ENCODE data around the gene SPEM1.

SPEM1 gene

GRCh38 chr17:7437369-7437863 is 17.3 kb downstream of the SPEM1 start:
- TF ChIP-seq ELF4 (IDR thresholded peaks at IDR 0.05), result no peak
- no peak for TF ChIP-seq BHLHE40 (IDR thresholded peaks at IDR 0.05; ENCODE audit: borderline replicate concordance)
- DNase-seq (ENCODE audit: extremely low spot score), result no peak
- ChIA-PET CTCF (interaction anchor here (0.6 to 2.7 kb wide), 4 partner anchors 8 to 123 kb away, joined by 3 to 11 read pairs (median 5); partner anchors contain the start of gene SENP3), POLR2A (interaction anchor here (1.0 to 7.5 kb wide), 8 partner anchors 29 to 123 kb away, joined by 3 to 55 read pairs (median 5); partner anchors contain the start of genes POLR2A, SLC35G6 and ZBTB4)

- TF ChIP-seq L3MBTL2 (conservative IDR thresholded peaks at IDR 0.05), result no peak
- TF ChIP-seq LEF1 (IDR thresholded peaks at IDR 0.05; ENCODE audit: borderline replicate concordance), result no peak
- no peak for TF ChIP-seq NFRKB (IDR thresholded peaks at IDR 0.05)
- TF ChIP-seq SP1 (IDR thresholded peaks at IDR 0.05), result no peak
- ChIA-PET CTCF (interaction anchor here (1.9 kb wide), 1 partner anchor 123 kb away, joined by 7 read pairs; the partner anchor contains the start of gene SENP3), POLR2A (interaction anchor here (1.2 to 7.5 kb wide), 3 partner anchors 40 to 112 kb away, joined by 3 to 55 read pairs (median 24); partner anchors contain the start of genes POLR2A, SLC35G6 and ZBTB4)
- DNase-seq (ENCODE audit: extremely low spot score), result no peak
Measured at GRCh38 chr17:7437950-7438614, 18.0 kb downstream of the SPEM1 start.

- ChIA-PET POLR2A (interaction anchor here (1.2 to 7.5 kb wide), 3 partner anchors 39 to 111 kb away, joined by 3 to 55 read pairs (median 24); partner anchors contain the start of genes POLR2A, SLC35G6 and ZBTB4), CTCF (interaction anchor here (0.6 to 1.9 kb wide), 3 partner anchors 83 to 122 kb away, joined by 4 to 7 read pairs (median 4); partner anchors contain the start of gene SENP3)
- no peak for DNase-seq (ENCODE audit: extremely low spot score)
- TF ChIP-seq NFRKB (IDR thresholded peaks at IDR 0.05) (no peak), CTBP1 (IDR thresholded peaks at IDR 0.05; ENCODE audit: borderline replicate concordance) (no peak), PKNOX1 (IDR thresholded peaks at IDR 0.05) (no peak), HDGF (IDR thresholded peaks at IDR 0.05; ENCODE audit: borderline replicate concordance) (no peak), TARDBP (IDR thresholded peaks at IDR 0.05) (no peak), LEF1 (IDR thresholded peaks at IDR 0.05; ENCODE audit: borderline replicate concordance) (no peak), L3MBTL2 (conservative IDR thresholded peaks at IDR 0.05) (no peak), SP1 (IDR thresholded peaks at IDR 0.05) (no peak), FOXK2 (IDR thresholded peaks at IDR 0.05) (no peak), BHLHE40 (IDR thresholded peaks at IDR 0.05; ENCODE audit: borderline replicate concordance) (no peak), FOXA1 (IDR thresholded peaks at IDR 0.05) (no peak), ZNF384 (IDR thresholded peaks at IDR 0.05) (no peak), ARNT (IDR thresholded peaks at IDR 0.05) (no peak), FOXM1 (IDR thresholded peaks at IDR 0.05; ENCODE audit: borderline replicate concordance) (no peak)
Measured at GRCh38 chr17:7438656-7439460, 18.7 kb downstream of the SPEM1 start.

DNA sequence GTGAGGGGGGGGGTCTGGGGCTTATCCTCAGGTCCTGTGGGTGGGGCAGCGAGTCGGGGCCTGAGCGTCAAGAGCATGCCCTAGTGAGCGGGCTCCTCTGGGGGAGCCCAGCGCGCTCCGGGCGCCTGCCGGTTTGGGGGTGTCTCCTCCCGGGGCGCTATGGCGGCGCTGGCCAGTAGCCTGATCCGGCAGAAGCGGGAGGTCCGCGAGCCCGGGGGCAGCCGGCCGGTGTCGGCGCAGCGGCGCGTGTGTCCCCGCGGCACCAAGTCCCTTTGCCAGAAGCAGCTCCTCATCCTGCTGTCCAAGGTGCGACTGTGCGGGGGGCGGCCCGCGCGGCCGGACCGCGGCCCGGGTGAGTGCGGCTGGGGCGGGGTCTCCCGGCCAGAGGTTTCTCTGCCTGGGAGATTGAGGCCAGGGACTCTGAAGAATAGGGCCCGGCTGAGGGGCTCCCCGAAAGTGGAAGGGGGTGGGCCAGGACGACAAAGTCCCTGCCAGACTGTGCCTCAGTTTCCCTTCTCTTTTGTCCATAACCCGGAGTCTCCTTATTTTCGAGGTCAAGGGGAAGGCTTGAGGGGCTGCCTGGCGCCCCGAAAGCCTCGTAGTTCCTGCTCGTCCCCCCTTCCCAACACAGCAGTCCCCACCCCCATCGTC is 19.5 kb downstream of the SPEM1 start, which contains the start of gene FGF11:
Gene FGF11, plus strand, starts transcription at position 51 of the 651 bp plus-strand sequence. Its CDS starts 109 bp downstream, at position 160.
- ChIA-PET POLR2A (interaction anchor here (2.2 to 7.5 kb wide), 4 partner anchors 36 to 121 kb away, joined by 7 to 55 read pairs (median 24); partner anchors contain the start of genes POLR2A, SLC35G6, TMEM256 and ZBTB4), CTCF (interaction anchor here (0.6 to 1.0 kb wide), 2 partner anchors 83 to 121 kb away, joined by 4 read pairs; no protein-coding TSS in a partner anchor)
- DNase-seq (ENCODE audit: extremely low spot score), result no peak
- TF ChIP-seq HDGF (IDR thresholded peaks at IDR 0.05; ENCODE audit: borderline replicate concordance), result no peak
- no peak for TF ChIP-seq ELF4 (IDR thresholded peaks at IDR 0.05)
- TF ChIP-seq L3MBTL2 (conservative IDR thresholded peaks at IDR 0.05), result no peak
- TF ChIP-seq ZNF384 (IDR thresholded peaks at IDR 0.05), result no peak
- TF ChIP-seq ARNT (IDR thresholded peaks at IDR 0.05), result no peak
- TF ChIP-seq CTBP1 (IDR thresholded peaks at IDR 0.05; ENCODE audit: borderline replicate concordance), result no peak
- TF ChIP-seq SUZ12 (IDR thresholded peaks at IDR 0.05), result no peak
- no peak for TF ChIP-seq FOXA1 (IDR thresholded peaks at IDR 0.05)
- no peak for TF ChIP-seq FOXM1 (IDR thresholded peaks at IDR 0.05; ENCODE audit: borderline replicate concordance)
- no peak for TF ChIP-seq SP1 (IDR thresholded peaks at IDR 0.05)
- no peak for TF ChIP-seq PKNOX1 (IDR thresholded peaks at IDR 0.05)
- TF ChIP-seq LEF1 (IDR thresholded peaks at IDR 0.05; ENCODE audit: borderline replicate concordance), result no peak
- no peak for TF ChIP-seq TARDBP (IDR thresholded peaks at IDR 0.05)
- TF ChIP-seq NFRKB (IDR thresholded peaks at IDR 0.05), result no peak
- no peak for TF ChIP-seq FOXK2 (IDR thresholded peaks at IDR 0.05)
- no peak for TF ChIP-seq BHLHE40 (IDR thresholded peaks at IDR 0.05; ENCODE audit: borderline replicate concordance)

GRCh38 chr17:7440113-7440833 is 20.1 kb downstream of the SPEM1 start:
- ChIA-PET POLR2A (interaction anchor here (1.0 to 7.5 kb wide), 10 partner anchors 10 to 133 kb away, joined by 3 to 55 read pairs (median 6); partner anchors contain the start of genes POLR2A, SLC35G6, TMEM256 and ZBTB4), CTCF (interaction anchor here (0.9 to 1.0 kb wide), 2 partner anchors 84 to 85 kb away, joined by 3 to 4 read pairs; no protein-coding TSS in a partner anchor)
- TF ChIP-seq FOXM1 (IDR thresholded peaks at IDR 0.05; ENCODE audit: borderline replicate concordance) (peak; percentile 26; the same call in 1 of the 2 replicates), HDGF (IDR thresholded peaks at IDR 0.05; ENCODE audit: borderline replicate concordance) (no peak), SP1 (IDR thresholded peaks at IDR 0.05) (no peak), TARDBP (IDR thresholded peaks at IDR 0.05) (no peak), L3MBTL2 (conservative IDR thresholded peaks at IDR 0.05) (peak; percentile 16), ZNF384 (IDR thresholded peaks at IDR 0.05) (no peak), ARNT (IDR thresholded peaks at IDR 0.05) (no peak), NFRKB (IDR thresholded peaks at IDR 0.05) (no peak)
- DNase-seq (ENCODE audit: extremely low spot score), result peak; percentile 58

Measured in HEK293T (cell line).